Gastroesophageal sphincter (tissue), 3 donors: ENCODE measurements around the gene TESPA1.

ENCODE experiments used
- CTCF ChIP-seq, 4 experiments: fragments of 200-600 bp in 2 of 4; fragments of 450-650 bp in 2 of 4; sonication (generic) in 1 of 4; IDR thresholded peaks; one replicate each; pipeline ENCODE4 v1.5.1; 2017 to 2019; ENCODE audit warnings: antibody characterized with exemption in 4 of 4, mild to moderate bottlenecking in 2 of 4, moderate library complexity in 2 of 4
- EP300 ChIP-seq: sonication (generic); formaldehyde crosslinking; IDR thresholded peaks from one replicate; pipeline ENCODE4 v1.6.1; 2017; ENCODE audit warnings: antibody characterized with exemption, mild to moderate bottlenecking
- POLR2A ChIP-seq, 2 donors: fragments of 450-650 bp; IDR thresholded peaks; one replicate each; pipeline ENCODE4 v1.6.1; 2017; ENCODE audit warnings: antibody characterized with exemption in 2 of 2, mild to moderate bottlenecking in 2 of 2, moderate library complexity in 1 of 2
- POLR2AphosphoS5 ChIP-seq: sonication (generic); formaldehyde crosslinking; IDR thresholded peaks from one replicate; pipeline ENCODE4 v1.6.1; 2017; ENCODE audit warnings: antibody characterized with exemption

GRCh38 chr12:54933376-54933775 lies 51.2 kb downstream of the TESPA1 start:
- TF ChIP-seq CTCF (IDR thresholded peaks at IDR 0.05) (no peak), POLR2AphosphoS5 (no peak), POLR2A (IDR thresholded peaks at IDR 0.05) (no peak), EP300 (no peak)
